Neural progenitor cell (in vitro differentiated cells): Measurements from ENCODE around the gene SLC9B1. TPM values are rescaled to one million over a fixed set of nuclear protein-coding genes. Genes with fewer than 3 reads are reported as not detected.
A peak's percentile ranks its signal among the peaks of the same experiment; 100 is the strongest.

ENCODE experiments used
- DNase-seq: peaks from one replicate; pipeline ENCODE4 v3.0.0-alpha.2; 2016; ENCODE audit warnings: low spot score
- H2AFZ ChIP-seq: fragments of 200-600 bp; sonication (generic); replicated peaks from 2 replicates; pipeline ENCODE4 v1.6.1; 2016; ENCODE audit warnings: antibody characterized with exemption
- H3F3A ChIP-seq: fragments of 200-600 bp; sonication (generic); 2 replicates; pipeline ENCODE4 v1.6.1; 2016; ENCODE audit warnings: antibody characterized with exemption, low read depth
- H3K27ac ChIP-seq: fragments of 200-600 bp; sonication (generic); 2 replicates; pipeline ENCODE4 v1.5.1; 2016; ENCODE audit warnings: mild to moderate bottlenecking
- H3K27me3 ChIP-seq: fragments of 200-600 bp; sonication (generic); 2 replicates; pipeline ENCODE4 v1.6.1; 2016; ENCODE audit warnings: mild to moderate bottlenecking, moderate library complexity
- H3K36me3 ChIP-seq: fragments of 200-600 bp; sonication (generic); 2 replicates; pipeline ENCODE4 v1.5.1; 2016
- H3K4me1 ChIP-seq: fragments of 200-600 bp; sonication (generic); 2 replicates; pipeline ENCODE4 v1.6.1; 2016; ENCODE audit warnings: mixed run types
- H3K4me2 ChIP-seq: fragments of 200-600 bp; sonication (generic); 2 replicates; pipeline ENCODE4 v1.6.1; 2016
- H3K4me3 ChIP-seq: fragments of 200-600 bp; sonication (generic); 2 replicates; pipeline ENCODE4 v1.5.1; 2016
- H3K79me2 ChIP-seq: fragments of 200-600 bp; sonication (generic); 2 replicates; pipeline ENCODE4 v1.6.1; 2016; ENCODE audit warnings: low read depth
- H3K9ac ChIP-seq: fragments of 200-600 bp; sonication (generic); 2 replicates; pipeline ENCODE4 v1.6.1; 2016
- H3K9me3 ChIP-seq: fragments of 200-600 bp; sonication (generic); 2 replicates; pipeline ENCODE4 v1.5.1; 2016; ENCODE audit warnings: low read depth
- H4K20me1 ChIP-seq: fragments of 200-600 bp; sonication (generic); 2 replicates; pipeline ENCODE4 v1.6.1; 2016; ENCODE audit warnings: low read depth
- H3K27ac Mint-ChIP-seq: 3 replicates; pipeline ENCODE4 v1.8.0; 2021; ENCODE audit warnings: mixed read lengths
- H3K27me3 Mint-ChIP-seq: 2 replicates; pipeline ENCODE4 v1.8.0; 2022; ENCODE audit warnings: low read depth, mild to moderate bottlenecking, inconsistent platforms, moderate library complexity, mixed read lengths; ENCODE audit not compliant: insufficient read depth
- H3K36me3 Mint-ChIP-seq: 3 replicates; pipeline ENCODE4 v1.8.0; 2021; ENCODE audit warnings: mixed read lengths
- H3K4me1 Mint-ChIP-seq: 3 replicates; pipeline ENCODE4 v1.8.0; 2021; ENCODE audit warnings: mixed read lengths
- H3K4me3 Mint-ChIP-seq: 3 replicates; pipeline ENCODE4 v1.8.0; 2021; ENCODE audit warnings: mild to moderate bottlenecking, moderate library complexity, mixed read lengths
- H3K9me3 Mint-ChIP-seq: 3 replicates; pipeline ENCODE4 v1.8.0; 2020; ENCODE audit warnings: mixed read lengths
- CTCF ChIP-seq: fragments of 200-600 bp; sonication (generic); IDR thresholded peaks from 2 replicates; pipeline ENCODE4 v1.5.1; 2017; ENCODE audit warnings: antibody characterized with exemption, mild to moderate bottlenecking
- EZH2 ChIP-seq: fragments of 200-600 bp; sonication (generic); IDR thresholded peaks from 2 replicates; pipeline ENCODE4 v1.6.1; 2017; ENCODE audit warnings: antibody characterized with exemption, mild to moderate bottlenecking, moderate library complexity
- EZH2phosphoT487 ChIP-seq: fragments of 200-600 bp; sonication (generic); IDR thresholded peaks from 2 replicates; pipeline ENCODE4 v1.6.1; 2017; ENCODE audit warnings: antibody characterized with exemption
- total RNA-seq: library from RNA; depleted of rRNA; stranded (reverse); fragments of >200 nt; gene quantifications from 2 replicates; pipeline ENCODE4 v1.2.3, GENCODE V29; 2015; ENCODE audit warnings: low replicate concordance

SLC9B1 gene
- total RNA-seq, 1 donor from 2014 or later, result not detected

DNA sequence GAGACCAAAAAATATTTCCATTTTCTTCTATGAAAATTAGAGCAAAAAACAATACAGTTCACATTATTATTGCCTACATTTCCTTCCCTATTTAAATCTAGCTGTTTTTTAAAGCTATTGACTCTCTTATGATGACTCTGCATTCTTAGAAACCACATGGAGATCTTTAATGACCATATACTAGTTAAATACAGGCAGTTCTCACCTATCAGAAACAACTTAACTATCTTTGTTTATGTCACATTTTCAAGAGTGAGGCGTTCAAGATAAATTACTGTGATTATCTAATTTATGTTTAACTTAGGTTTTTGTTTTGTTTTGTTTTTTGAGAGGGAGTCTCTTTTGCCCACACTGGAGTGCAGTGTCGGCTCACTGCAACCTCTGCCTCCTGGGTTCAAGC, 147.7 kb downstream of the SLC9B1 start:
- Mint-ChIP-seq H3K9me3 (peaks cover 34% of the 10 kb centered on the region), H3K27ac (no peak overlapping the region), H3K4me1 (peaks cover 29% of the 10 kb centered on the region), H3K4me3 (no peak overlapping the region), H3K36me3 (peaks cover 49% of the 10 kb centered on the region), H3K27me3 (peaks cover 12% of the 10 kb centered on the region)
- H3K4me3 ChIP-seq, result no peak overlapping the region
- no peak overlapping the region for H3K4me2 ChIP-seq
- peaks cover 92% of the 10 kb centered on the region for H3K79me2 ChIP-seq
- H3K27ac ChIP-seq, result no peak overlapping the region
- H2AFZ ChIP-seq, result no peak overlapping the region
- H3K36me3 ChIP-seq, result peaks cover 11% of the 10 kb centered on the region
- peaks cover 3% of the 10 kb centered on the region for H3K9me3 ChIP-seq
- no peaks in the 10 kb centered on the region for H4K20me1 ChIP-seq
- no peak overlapping the region for H3K9ac ChIP-seq
- TF ChIP-seq EZH2 (no peak), CTCF (no peak), EZH2phosphoT487 (no peak)
- no peak for DNase-seq
- peaks cover 15% of the 10 kb centered on the region for H3F3A ChIP-seq
- H3K27me3 ChIP-seq, result no peaks in the 10 kb centered on the region
- peaks cover 25% of the 10 kb centered on the region for H3K4me1 ChIP-seq

DNA sequence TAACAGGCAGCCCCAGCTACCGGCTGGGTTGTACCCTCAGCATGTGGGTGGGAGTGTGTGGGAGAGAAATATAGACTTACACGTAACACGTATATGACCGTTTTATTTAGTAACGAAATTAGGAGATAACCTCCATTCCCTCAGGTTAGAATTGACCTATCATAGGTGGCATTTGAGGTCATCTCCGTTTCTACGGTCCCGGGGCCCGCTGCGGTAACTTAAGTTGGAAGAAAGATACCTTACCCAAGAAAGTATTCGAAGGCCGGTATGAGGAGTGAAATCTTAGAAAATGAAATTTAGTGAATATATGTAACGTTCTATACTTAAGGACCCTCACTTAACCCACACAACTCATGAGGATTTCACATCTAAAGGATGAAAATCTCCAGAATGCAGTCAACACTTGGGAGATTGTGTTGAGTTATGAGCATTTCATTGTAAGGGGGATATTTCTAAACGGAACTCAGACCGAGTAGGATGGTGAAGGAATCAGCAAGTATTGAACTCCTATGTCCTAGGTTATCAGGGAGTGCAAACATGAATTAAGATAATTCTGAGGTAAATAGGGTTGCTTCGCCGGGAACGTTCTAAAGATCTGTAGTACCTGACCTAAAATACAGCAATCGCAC, 149.8 kb downstream of the SLC9B1 start:
- no peaks in the 10 kb centered on the region for H3K27me3 ChIP-seq
- H3K9me3 ChIP-seq, result no peaks in the 10 kb centered on the region
- peak overlapping the region; percentile 53 for H3K4me3 ChIP-seq
- DNase-seq, result no peak
- H3K36me3 Mint-ChIP-seq, result peaks cover 38% of the 10 kb centered on the region
- H3K4me3 Mint-ChIP-seq, result peak overlapping the region; percentile 95
- no peaks in the 10 kb centered on the region for H3K36me3 ChIP-seq
- no peaks in the 10 kb centered on the region for H4K20me1 ChIP-seq
- peaks cover 15% of the 10 kb centered on the region for H3F3A ChIP-seq
- peaks cover 20% of the 10 kb centered on the region for H3K9me3 Mint-ChIP-seq
- peaks cover 7% of the 10 kb centered on the region for H3K27me3 Mint-ChIP-seq
- peaks cover 90% of the 10 kb centered on the region for H3K79me2 ChIP-seq
- TF ChIP-seq EZH2 (no peak), CTCF (no peak), EZH2phosphoT487 (no peak)
- H3K4me2 ChIP-seq, result peak overlapping the region; percentile 76
- H3K4me1 ChIP-seq, result peaks cover 28% of the 10 kb centered on the region
- H3K27ac Mint-ChIP-seq, result peak overlapping the region; percentile 97
- peaks cover 33% of the 10 kb centered on the region for H3K4me1 Mint-ChIP-seq
- peak overlapping the region; percentile 70 for H3K9ac ChIP-seq
- H3K27ac ChIP-seq, result peak overlapping the region; percentile 98
- peak overlapping the region; percentile 85 for H2AFZ ChIP-seq

DNA sequence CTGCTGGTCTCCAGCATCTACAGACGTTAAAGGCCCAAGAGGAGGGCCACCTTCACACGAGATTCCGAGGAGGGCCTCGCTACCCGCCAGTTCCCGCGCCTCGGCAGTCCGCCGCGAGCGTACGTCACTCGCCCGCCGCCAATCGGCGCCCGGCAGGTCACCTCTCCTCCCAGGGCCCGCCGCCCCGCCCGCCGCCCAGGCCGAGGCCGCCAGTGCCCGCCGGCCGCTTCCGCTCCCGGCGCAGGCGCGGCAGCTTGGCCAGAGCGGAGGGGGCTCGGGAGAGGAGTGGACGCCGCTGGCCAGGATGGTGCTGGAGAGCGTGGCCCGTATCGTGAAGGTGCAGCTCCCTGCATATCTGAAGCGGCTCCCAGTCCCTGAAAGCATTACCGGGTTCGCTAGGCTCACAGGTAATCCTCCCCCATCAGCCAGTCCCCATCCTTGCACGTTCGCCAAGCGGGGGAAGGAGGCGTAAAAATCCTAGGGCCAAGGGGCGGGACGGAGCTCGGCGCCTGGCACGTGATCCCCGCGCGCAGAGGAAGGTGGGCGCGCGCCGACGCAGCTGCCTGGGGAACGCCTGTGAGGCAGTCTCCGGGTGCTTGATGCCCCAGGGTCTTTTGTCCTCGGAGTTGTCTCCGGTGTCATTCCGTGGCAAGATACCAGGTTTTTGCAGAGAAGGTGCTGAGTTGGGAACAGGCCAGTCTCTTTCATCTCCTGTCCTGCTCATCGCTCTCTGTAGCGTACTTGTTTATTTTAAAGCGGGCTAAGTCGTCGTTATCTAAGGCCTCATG, 150.5 kb downstream of the SLC9B1 start, which contains the start of gene CISD2:
Gene CISD2, plus strand, starts transcription at position 212 of the 788 bp plus-strand sequence. Its CDS starts 93 bp downstream, at position 305.
- TF ChIP-seq EZH2phosphoT487 (peak; percentile 37), EZH2 (no peak)
- Histone ChIP-seq H3K36me3 (no peaks in the 10 kb centered on the region), H3K27ac (peak within 1 kb of the TSS; percentile 98), H4K20me1 (no peaks in the 10 kb centered on the region), H3K9me3 (no peaks in the 10 kb centered on the region), H3K27me3 (no peaks in the 10 kb centered on the region), H3K4me2 (peak within 1 kb of the TSS; percentile 76), H2AFZ (peak within 1 kb of the TSS; percentile 85), H3K9ac (peak within 1 kb of the TSS; percentile 70), H3K4me1 (peaks cover 28% of the 10 kb centered on the region), H3F3A (peaks cover 15% of the 10 kb centered on the region), H3K4me3 (peak within 1 kb of the TSS; percentile 53), H3K79me2 (peaks cover 89% of the 10 kb centered on the region)
- DNase-seq, result peak; percentile 96
- Mint-ChIP-seq H3K27ac (peak within 1 kb of the TSS; percentile 97), H3K36me3 (peaks cover 34% of the 10 kb centered on the region), H3K27me3 (peaks cover 7% of the 10 kb centered on the region), H3K4me3 (peak within 1 kb of the TSS; percentile 95), H3K4me1 (peaks cover 33% of the 10 kb centered on the region), H3K9me3 (peaks cover 15% of the 10 kb centered on the region)
